NCI-H345 treated with DMSO at 0.1 percent for 48 hours (cell line): Measurements from ENCODE around the gene MSLN.
A peak's percentile ranks its signal among the peaks of the same experiment; 100 is the strongest.
"Not testable (repeated sequence)": the region's sequence is repeated elsewhere in the genome, so short reads cannot be mapped to it uniquely, and the experiment has no call there.

Source experiments
- DNase-seq: peaks from one replicate; lab custom pipeline; 2025; ENCODE audit not compliant: unreplicated experiment; lab: John Stamatoyannopoulos, UW

Gene MSLN

GRCh38 chr16:772959-773358 is 12.4 kb downstream of the MSLN start:
- no peak for DNase-seq

- no peak for DNase-seq
Measured at GRCh38 chr16:774086-775001, 13.8 kb downstream of the MSLN start.

- DNase-seq, result no peak
Measured at GRCh38 chr16:775236-775796, 14.8 kb downstream of the MSLN start.

- DNase-seq, result not testable (repeated sequence)
Measured at GRCh38 chr16:776298-776697, 15.8 kb downstream of the MSLN start.

GRCh38 chr16:776824-777223 is 16.3 kb downstream of the MSLN start:
- no peak for DNase-seq

- DNase-seq, result no peak
Measured at GRCh38 chr16:777826-778225, 17.3 kb downstream of the MSLN start.

- no peak for DNase-seq
Measured at GRCh38 chr16:778447-778846, 17.9 kb downstream of the MSLN start.

- DNase-seq, result no peak
Measured at GRCh38 chr16:778909-779527, 18.5 kb downstream of the MSLN start.

GRCh38 chr16:779561-779960 is 19.0 kb downstream of the MSLN start:
- DNase-seq, result no peak

GRCh38 chr16:780296-780695 is 19.8 kb downstream of the MSLN start:
- DNase-seq, result no peak

GRCh38 chr16:781346-782010 is 20.9 kb downstream of the MSLN start:
- no peak for DNase-seq

GRCh38 chr16:782258-782657 is 21.7 kb downstream of the MSLN start:
- no peak for DNase-seq

- DNase-seq, result peak; percentile 81
Measured at GRCh38 chr16:782766-783403, 22.4 kb downstream of the MSLN start.

- no peak for DNase-seq
Measured at GRCh38 chr16:783404-784161, 23.0 kb downstream of the MSLN start.

GRCh38 chr16:784431-784830 is 23.9 kb downstream of the MSLN start:
- DNase-seq, result no peak

GRCh38 chr16:785563-786535 is 25.3 kb downstream of the MSLN start:
- DNase-seq, result no peak

- no peak for DNase-seq
Measured at GRCh38 chr16:787321-787966, 26.9 kb downstream of the MSLN start.

GRCh38 chr16:787978-788398 is 27.5 kb downstream of the MSLN start, which contains the start of gene RPUSD1:
Gene RPUSD1 (minus strand): TSS chr16:788381. CDS start chr16:787737, 644 bp downstream.
- no peak for DNase-seq
